ENCODE measurements around the gene CIROP. TPM values are rescaled to one million over a fixed set of nuclear protein-coding genes. Genes with fewer than 3 reads are reported as not detected.

CIROP gene
- total RNA-seq, 1 experiment from 2014 or later = not detected

- H3K36me3 ChIP-seq (ENCODE audit: control insufficient read depth, insufficient read depth, low read length) = no peaks in the 10 kb centered on the region
- no peaks in the 10 kb centered on the region for H3K9me3 ChIP-seq
- TF ChIP-seq CTCF (IDR thresholded peaks at IDR 0.05; ENCODE audit: insufficient read depth in 1 of 2, low read depth in 1 of 2, low read length in 1 of 2, severe bottlenecking in 1 of 2, unreplicated experiment in 1 of 2) = no peak
- no peak for DNase-seq
- H3K4me1 Mint-ChIP-seq (ENCODE audit: low read depth, unreplicated experiment) = no peaks in the 10 kb centered on the region
- H3K4me3 ChIP-seq (ENCODE audit: low read depth, low read length) = no peak overlapping the region
- no peaks in the 10 kb centered on the region for H3K4me1 ChIP-seq
- no peak overlapping the region for H3K4me3 Mint-ChIP-seq (ENCODE audit: unreplicated experiment)
- H3K27ac Mint-ChIP-seq (ENCODE audit: unreplicated experiment) = no peak overlapping the region
- no TSS peak for BruUV-seq (replicated peaks)
- H3K9me3 Mint-ChIP-seq (ENCODE audit: unreplicated experiment) = no peaks in the 10 kb centered on the region
- H3K27me3 Mint-ChIP-seq (ENCODE audit: insufficient read depth, unreplicated experiment) = no peaks in the 10 kb centered on the region
- POLR2A ChIA-PET = interaction anchor here (1.2 kb wide), 1 partner anchor 18 kb away, joined by 7 read pairs; the partner anchor contains the start of gene C14orf119
- H3K36me3 Mint-ChIP-seq (ENCODE audit: insufficient read depth, unreplicated experiment) = no peaks in the 10 kb centered on the region
- intact Hi-C loops (cut with micrococcal nuclease; ENCODE audit: unreplicated experiment) = no loop called here
- H3K27me3 ChIP-seq (replicated peaks; ENCODE audit: control insufficient read depth, insufficient read depth, low read length) = no peaks in the 10 kb centered on the region
- CTCF ChIA-PET = interaction anchor here (1.3 to 3.0 kb wide), 3 partner anchors 18 to 45 kb away, joined by 3 to 24 read pairs (median 6); partner anchors contain the start of genes ACIN1 and C14orf119
Measured at GRCh38 chr14:23113431-23114119, 8.8 kb upstream of the CIROP start.

- Histone ChIP-seq H3K27me3 (replicated peaks; ENCODE audit: control insufficient read depth, insufficient read depth, low read length) (no peaks in the 10 kb centered on the region), H3K9me3 (no peaks in the 10 kb centered on the region), H3K4me3 (ENCODE audit: low read depth, low read length) (no peak overlapping the region), H3K4me1 (no peaks in the 10 kb centered on the region), H3K36me3 (ENCODE audit: control insufficient read depth, insufficient read depth, low read length) (no peaks in the 10 kb centered on the region)
- BruUV-seq (replicated peaks) = no TSS peak
- no peak overlapping the region for H3K27ac Mint-ChIP-seq (ENCODE audit: unreplicated experiment)
- POLR2A ChIA-PET = interaction anchor here (1.2 kb wide), 1 partner anchor 17 kb away, joined by 7 read pairs; the partner anchor contains the start of gene C14orf119
- H3K27me3 Mint-ChIP-seq (ENCODE audit: insufficient read depth, unreplicated experiment) = no peaks in the 10 kb centered on the region
- no peaks in the 10 kb centered on the region for H3K4me1 Mint-ChIP-seq (ENCODE audit: low read depth, unreplicated experiment)
- no peak overlapping the region for H3K4me3 Mint-ChIP-seq (ENCODE audit: unreplicated experiment)
- peak in 1 of 2 experiments; percentile 25 for DNase-seq
- H3K36me3 Mint-ChIP-seq (ENCODE audit: insufficient read depth, unreplicated experiment) = no peaks in the 10 kb centered on the region
- TF ChIP-seq CTCF (IDR thresholded peaks at IDR 0.05; ENCODE audit: insufficient read depth in 1 of 2, low read depth in 1 of 2, low read length in 1 of 2, severe bottlenecking in 1 of 2, unreplicated experiment in 1 of 2) = no peak
- intact Hi-C loops (cut with micrococcal nuclease; ENCODE audit: unreplicated experiment) = no loop called here
- CTCF ChIA-PET = interaction anchor here (0.6 to 3.0 kb wide), 7 partner anchors 8 to 373 kb away, joined by 3 to 24 read pairs (median 6); partner anchors contain the start of genes ACIN1 and C14orf119
- H3K9me3 Mint-ChIP-seq (ENCODE audit: unreplicated experiment) = no peaks in the 10 kb centered on the region
Measured at GRCh38 chr14:23112359-23113178, 7.8 kb upstream of the CIROP start.
